Caco-2 (cell line): ENCODE measurements around the gene FBXO24. TPM values are rescaled to one million over a fixed set of nuclear protein-coding genes. Genes with fewer than 3 reads are reported as not detected.
A peak's percentile ranks its signal among the peaks of the same experiment; 100 is the strongest.

ENCODE experiments used
- BruUV-seq: library from RNA; stranded (reverse); fragments of 400-500 nt; replicated peaks from 2 replicates; lab custom pipeline; 2021; lab: Mats Ljungman, UMichigan
- CTCF ChIA-PET: fragments of 300-600 bp; sonication (Branson Sonifier 250); formaldehyde crosslinking; loops from one replicate; lab custom pipeline; 2022; ENCODE audit warnings: antibody characterized with exemption; lab: Charles Lee
- POLR2A ChIA-PET: fragments of 300-600 bp; sonication (Branson Sonifier 250); formaldehyde crosslinking; loops from one replicate; lab custom pipeline; 2022; ENCODE audit warnings: antibody characterized with exemption; lab: Charles Lee
- DNase-seq, 2 experiments: peaks; one replicate each; pipeline versions ENCODE4 v3.0.0 to v3.0.0-alpha.2; 2020 to 2022
- H3K27me3 ChIP-seq: replicated peaks from 2 replicates; pipeline ENCODE4 v1.6.0; 2011; ENCODE audit warnings: low read length; ENCODE audit not compliant: control insufficient read depth, insufficient read depth
- H3K36me3 ChIP-seq: 2 replicates; pipeline ENCODE4 v1.5.1; 2011; ENCODE audit warnings: low read length; ENCODE audit not compliant: control insufficient read depth, insufficient read depth
- H3K4me1 ChIP-seq: fragments of 250-450 bp; sonication (Bioruptor Pico); 2 replicates; pipeline ENCODE4 v1.5.1; 2020; ENCODE audit warnings: mild to moderate bottlenecking
- H3K4me3 ChIP-seq: 2 replicates; pipeline ENCODE4 v1.5.1; 2011; ENCODE audit warnings: low read depth, mild to moderate bottlenecking, control low read depth, low read length
- H3K9me3 ChIP-seq: fragments of 250-450 bp; sonication (Bioruptor Pico); 2 replicates; pipeline ENCODE4 v1.5.1; 2020; ENCODE audit warnings: mild to moderate bottlenecking, moderate library complexity
- H3K27ac Mint-ChIP-seq: one replicate; pipeline ENCODE4 v1.8.0; 2022; ENCODE audit warnings: mixed read lengths; ENCODE audit not compliant: unreplicated experiment
- H3K27me3 Mint-ChIP-seq: one replicate; pipeline ENCODE4 v1.8.0; 2022; ENCODE audit warnings: mixed read lengths; ENCODE audit not compliant: insufficient read depth, unreplicated experiment
- H3K36me3 Mint-ChIP-seq: one replicate; pipeline ENCODE4 v1.8.0; 2022; ENCODE audit warnings: mild to moderate bottlenecking, mixed read lengths; ENCODE audit not compliant: insufficient read depth, unreplicated experiment
- H3K4me1 Mint-ChIP-seq: one replicate; pipeline ENCODE4 v1.8.0; 2022; ENCODE audit warnings: low read depth, mixed read lengths; ENCODE audit not compliant: unreplicated experiment
- H3K4me3 Mint-ChIP-seq: one replicate; pipeline ENCODE4 v1.8.0; 2022; ENCODE audit warnings: mild to moderate bottlenecking, moderate library complexity, mixed read lengths; ENCODE audit not compliant: unreplicated experiment
- H3K9me3 Mint-ChIP-seq: one replicate; pipeline ENCODE4 v1.8.0; 2022; ENCODE audit warnings: mixed read lengths; ENCODE audit not compliant: unreplicated experiment
- CTCF ChIP-seq, 2 experiments: fragments of 200-600 bp in 1 of 2; IDR thresholded peaks; 1 replicate in 1 of 2; 2 replicates in 1 of 2; pipeline versions ENCODE4 v1.5.1 to v1.8.0; 2011 to 2022; ENCODE audit warnings: antibody characterized with exemption in 1 of 2, control low read depth in 1 of 2, inconsistent platforms in 1 of 2, low read depth in 1 of 2, low read length in 1 of 2, mild to moderate bottlenecking in 1 of 2, moderate library complexity in 1 of 2; ENCODE audit not compliant: insufficient read depth in 1 of 2, severe bottlenecking in 1 of 2, unreplicated experiment in 1 of 2
- intact Hi-C: fragments of 100-400 bp; cut with micrococcal nuclease; formaldehyde crosslinking; loops from one replicate; pipeline ENCODE4 v1.10.0; 2022; ENCODE audit not compliant: unreplicated experiment
- total RNA-seq: library from RNA; stranded (reverse); gene quantifications from 2 replicates; pipeline ENCODE4 v1.2.3, GENCODE V29; 2022

FBXO24 gene
- total RNA-seq, 1 experiment from 2014 or later: 1.5 TPM

GRCh38 chr7:100538654-100539435, 47.3 kb upstream of the FBXO24 start, which contains the start of gene AGFG2:
Gene AGFG2 (plus strand): TSS chr7:100539203. CDS start chr7:100539347, 144 bp downstream.
- peak; percentile 100 for DNase-seq
- Mint-ChIP-seq H3K27me3 (no peaks in the 10 kb centered on the region), H3K27ac (peak within 1 kb of the TSS; percentile 72), H3K4me3 (peak within 1 kb of the TSS; percentile 87), H3K9me3 (no peaks in the 10 kb centered on the region), H3K36me3 (peaks cover 27% of the 10 kb centered on the region), H3K4me1 (peaks cover 22% of the 10 kb centered on the region)
- Histone ChIP-seq H3K9me3 (no peaks in the 10 kb centered on the region), H3K4me1 (peaks cover 37% of the 10 kb centered on the region), H3K4me3 (peak within 1 kb of the TSS; percentile 89), H3K27me3 (no peaks in the 10 kb centered on the region), H3K36me3 (no peaks in the 10 kb centered on the region)
- TF ChIP-seq CTCF (IDR thresholded peaks at IDR 0.05; ENCODE audit: insufficient read depth in 1 of 2, low read depth in 1 of 2, low read length in 1 of 2, severe bottlenecking in 1 of 2, unreplicated experiment in 1 of 2): no peak
- intact Hi-C loops: loop anchor here (1.0 to 2.0 kb wide), 2 partner anchors 47 to 110 kb away; partner anchors contain the start of genes FBXO24, LRCH4, MEPCE and ZCWPW1
- ChIA-PET POLR2A (interaction anchor here (0.5 to 2.4 kb wide), 7 partner anchors 16 to 167 kb away, joined by 3 to 27 read pairs (median 4); partner anchors contain the start of genes FBXO24, LRCH4, MEPCE and MOSPD3), CTCF (interaction anchor here (0.6 to 2.1 kb wide), 8 partner anchors 10 to 268 kb away, joined by 3 to 17 read pairs (median 4); partner anchors contain the start of gene PPP1R35)
- BruUV-seq: no TSS peak

GRCh38 chr7:100539436-100540006, 46.6 kb upstream of the FBXO24 start:
- Mint-ChIP-seq H3K9me3 (no peaks in the 10 kb centered on the region), H3K27me3 (no peaks in the 10 kb centered on the region), H3K27ac (peak overlapping the region; percentile 72), H3K4me1 (peaks cover 29% of the 10 kb centered on the region), H3K36me3 (peaks cover 31% of the 10 kb centered on the region), H3K4me3 (peak overlapping the region; percentile 87)
- intact Hi-C loops: loop anchor here (1.0 to 2.0 kb wide), 2 partner anchors 65 to 111 kb away; partner anchors contain the start of genes MEPCE and ZCWPW1
- POLR2A ChIA-PET: interaction anchor here (0.5 to 2.4 kb wide), 9 partner anchors 16 to 166 kb away, joined by 3 to 27 read pairs (median 5); partner anchors contain the start of genes FBXO24, LRCH4, MEPCE and MOSPD3
- CTCF ChIA-PET: interaction anchor here (0.6 to 2.1 kb wide), 6 partner anchors 20 to 267 kb away, joined by 3 to 17 read pairs (median 4); no protein-coding TSS in a partner anchor
- no peak for TF ChIP-seq CTCF (IDR thresholded peaks at IDR 0.05; ENCODE audit: insufficient read depth in 1 of 2, low read depth in 1 of 2, low read length in 1 of 2, severe bottlenecking in 1 of 2, unreplicated experiment in 1 of 2)
- Histone ChIP-seq H3K9me3 (no peaks in the 10 kb centered on the region), H3K4me1 (peaks cover 42% of the 10 kb centered on the region), H3K4me3 (peak overlapping the region; percentile 89), H3K27me3 (no peaks in the 10 kb centered on the region), H3K36me3 (no peaks in the 10 kb centered on the region)
- no TSS peak for BruUV-seq
- peak; percentile 31 to 45 for DNase-seq
